Non-pigmented ciliary epithelial cell (primary cell): ENCODE results near the gene ZFPM1.
"Not testable (repeated sequence)": the region's sequence is repeated elsewhere in the genome, so short reads cannot be mapped to it uniquely, and the experiment has no call there.

ENCODE experiments used
- DNase-seq: peaks from one replicate; pipeline ENCODE4 v3.0.0-alpha.2; 2010; ENCODE audit warnings: low read depth

The ZFPM1 gene

DNA sequence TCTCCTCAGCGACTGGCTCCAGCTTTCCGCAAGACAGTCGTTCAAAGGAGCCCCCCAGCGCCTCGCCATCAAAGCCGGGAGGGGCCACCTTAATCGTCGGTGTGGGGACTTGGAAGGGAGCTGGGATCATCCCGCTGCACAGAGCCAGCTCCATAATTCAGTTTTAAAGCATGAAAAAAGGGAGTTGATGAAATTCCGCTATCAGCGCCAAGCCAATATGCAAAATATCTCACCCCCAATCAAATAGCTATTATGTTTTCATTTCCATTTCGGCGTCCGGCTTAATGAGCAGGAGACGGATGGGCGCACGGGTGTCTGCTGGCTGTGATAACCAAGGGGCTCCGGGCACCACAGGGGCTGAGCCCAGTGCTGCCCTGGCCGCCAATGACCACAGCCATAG lies 27.7 kb downstream of the ZFPM1 start:
- DNase-seq = no peak

DNA sequence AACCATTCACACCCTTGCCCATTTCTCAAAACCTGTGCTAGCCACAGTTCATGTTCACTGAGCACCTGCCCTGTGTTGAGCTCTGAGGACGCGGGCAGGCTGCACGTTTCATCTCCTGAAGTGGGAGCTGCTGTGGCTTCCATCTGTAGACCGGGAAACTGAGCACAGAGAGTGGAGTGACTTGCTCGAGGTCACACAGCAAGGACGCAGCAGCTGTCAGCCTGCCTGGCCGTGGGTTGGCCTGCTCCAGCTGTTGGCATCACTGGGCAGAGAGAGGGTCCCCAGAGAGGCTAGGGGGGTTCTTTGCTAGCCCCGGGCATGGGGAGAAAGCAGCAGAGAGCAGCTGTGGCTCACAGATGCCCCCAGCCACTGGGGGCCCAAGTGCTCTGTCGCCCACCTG lies 28.8 kb downstream of the ZFPM1 start:
- DNase-seq = no peak

DNA sequence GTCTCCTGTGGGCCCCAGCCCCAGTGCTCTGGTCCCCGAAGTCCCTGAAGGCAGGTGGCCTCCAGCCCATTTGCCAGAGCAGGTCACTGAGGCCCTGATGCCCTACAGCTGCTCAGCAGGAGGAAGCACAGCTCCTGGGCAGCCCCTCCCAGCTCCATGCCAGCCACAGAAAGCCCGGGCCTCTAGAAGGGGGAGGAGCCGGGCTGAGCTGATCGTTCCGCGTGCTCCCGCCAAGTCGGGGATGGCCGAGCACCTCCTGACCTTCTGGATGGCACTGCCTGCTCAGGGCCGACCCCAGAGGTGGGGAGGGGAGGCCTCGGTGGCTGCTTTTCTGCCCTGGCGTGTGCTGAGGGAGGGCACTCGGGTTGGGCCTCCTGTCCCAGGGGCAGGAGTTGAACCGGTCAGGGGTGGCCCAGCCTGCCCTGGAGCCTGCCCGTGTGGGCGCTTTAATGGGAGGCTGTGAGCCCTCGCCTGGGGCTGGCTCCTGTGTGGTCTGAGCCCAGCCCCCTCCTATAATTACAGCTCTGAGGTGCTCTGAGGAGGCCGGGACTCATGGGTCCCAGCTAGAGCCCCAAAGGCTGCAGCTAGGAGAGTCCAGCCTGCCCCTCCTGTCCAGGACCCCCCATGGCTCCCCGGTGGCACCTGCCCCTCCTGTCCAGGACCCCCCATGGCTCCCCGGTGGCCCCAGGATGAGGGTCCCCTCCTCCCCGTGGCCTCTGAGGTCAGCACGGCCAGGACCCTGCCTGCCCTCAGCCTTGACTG lies 29.7 kb downstream of the ZFPM1 start:
- DNase-seq = no peak

- no peak for DNase-seq
Measured at GRCh38 chr16:88483392-88483641, 30.2 kb downstream of the ZFPM1 start.

- no peak for DNase-seq
Measured at GRCh38 chr16:88484505-88485365, 31.7 kb downstream of the ZFPM1 start.

DNA sequence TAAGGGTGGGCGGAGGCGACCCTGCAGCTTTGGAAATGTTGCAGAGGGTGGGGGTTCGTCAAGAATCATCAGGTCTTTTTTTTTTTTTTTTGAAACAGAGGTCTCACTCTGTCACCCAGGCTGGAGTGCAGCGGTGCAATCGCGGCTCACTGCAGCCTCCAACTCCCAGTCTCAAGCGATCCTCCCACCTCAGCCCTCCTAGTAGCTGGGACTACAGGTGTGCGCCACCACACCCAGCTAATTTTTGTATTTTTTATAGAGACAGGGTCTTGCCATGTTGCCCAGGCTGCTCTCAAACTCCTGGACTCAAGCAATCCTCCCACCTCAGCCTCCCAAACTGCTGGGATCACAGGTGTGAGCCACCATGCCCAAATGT lies 32.3 kb downstream of the ZFPM1 start:
- not testable (repeated sequence) for DNase-seq

GRCh38 chr16:88486398-88487123 lies 33.5 kb downstream of the ZFPM1 start:
- no peak for DNase-seq

GRCh38 chr16:88487124-88487432 lies 34.0 kb downstream of the ZFPM1 start:
- DNase-seq = no peak

DNA sequence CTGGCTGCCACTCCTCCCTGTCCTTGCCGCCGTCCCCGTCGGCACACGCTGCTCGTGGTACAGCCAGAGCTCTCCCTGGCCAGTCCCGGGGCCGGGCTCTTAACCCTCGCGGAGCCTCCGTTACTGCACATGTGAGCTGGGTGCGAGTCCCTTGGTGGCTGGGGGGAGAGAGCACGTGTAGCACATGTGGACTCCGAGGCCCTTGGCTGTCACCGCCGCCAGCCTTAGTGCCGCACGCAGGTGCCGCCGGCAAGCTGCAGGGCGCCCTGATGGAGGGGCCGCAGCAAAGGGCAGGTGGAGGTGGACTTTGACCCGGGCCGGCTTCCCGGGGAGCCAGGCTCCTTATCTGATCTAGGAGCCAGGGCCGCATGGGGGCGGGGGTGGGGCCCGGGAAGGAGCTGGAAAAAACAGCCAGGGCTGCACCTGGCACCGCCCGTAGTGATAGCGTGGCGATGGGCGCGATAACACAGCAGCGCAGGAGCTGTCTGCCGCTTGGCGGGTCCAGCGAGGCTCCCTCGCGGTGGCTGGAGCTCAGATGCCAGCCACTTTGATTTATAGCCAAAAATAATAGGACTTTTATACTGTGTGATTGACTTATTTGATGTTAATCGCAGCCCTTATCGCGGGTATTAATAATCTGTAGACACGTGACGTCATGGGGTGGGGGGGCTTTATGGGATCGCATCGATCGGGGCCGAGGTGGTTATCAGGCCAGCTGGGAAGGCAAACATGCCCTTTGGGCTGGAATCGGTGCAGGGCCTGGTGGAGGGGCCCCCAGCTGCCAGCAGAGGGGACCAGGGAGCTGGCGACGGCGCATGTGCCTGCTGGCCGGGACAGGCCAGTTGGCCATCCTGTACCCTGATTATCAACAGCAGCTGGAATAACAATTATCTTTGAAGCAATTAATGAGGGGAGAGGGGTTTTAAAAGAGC lies 35.1 kb downstream of the ZFPM1 start:
- DNase-seq = no peak

DNA sequence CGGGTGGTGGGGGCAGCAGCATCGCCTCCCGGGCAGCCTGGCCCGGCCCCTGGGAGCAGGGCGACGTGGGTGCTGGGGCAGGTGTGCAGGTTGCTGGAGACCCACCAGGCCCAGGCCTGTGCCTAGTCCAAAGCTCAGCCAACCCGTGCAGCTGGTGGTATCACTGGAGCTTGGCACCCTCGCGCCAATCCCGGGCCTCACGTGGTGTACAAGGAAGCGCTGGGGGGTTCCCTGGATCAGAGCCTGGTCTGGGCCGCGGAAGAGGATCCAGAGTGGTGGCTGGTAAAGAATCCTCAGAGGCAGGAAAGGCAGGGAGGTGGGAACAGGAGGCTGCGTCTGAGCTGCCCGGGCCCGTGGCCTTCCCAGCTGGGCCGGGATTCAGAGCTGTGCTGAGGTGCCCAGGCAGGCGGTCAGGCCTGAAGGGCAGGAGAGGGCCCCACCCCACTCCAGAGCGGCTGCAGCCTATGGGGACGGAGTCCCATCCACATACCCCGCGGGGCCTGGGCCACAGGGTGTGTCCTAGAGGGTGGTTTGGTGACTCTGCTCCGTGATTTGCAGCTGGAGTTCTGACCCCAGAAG lies 36.2 kb downstream of the ZFPM1 start:
- no peak for DNase-seq

DNA sequence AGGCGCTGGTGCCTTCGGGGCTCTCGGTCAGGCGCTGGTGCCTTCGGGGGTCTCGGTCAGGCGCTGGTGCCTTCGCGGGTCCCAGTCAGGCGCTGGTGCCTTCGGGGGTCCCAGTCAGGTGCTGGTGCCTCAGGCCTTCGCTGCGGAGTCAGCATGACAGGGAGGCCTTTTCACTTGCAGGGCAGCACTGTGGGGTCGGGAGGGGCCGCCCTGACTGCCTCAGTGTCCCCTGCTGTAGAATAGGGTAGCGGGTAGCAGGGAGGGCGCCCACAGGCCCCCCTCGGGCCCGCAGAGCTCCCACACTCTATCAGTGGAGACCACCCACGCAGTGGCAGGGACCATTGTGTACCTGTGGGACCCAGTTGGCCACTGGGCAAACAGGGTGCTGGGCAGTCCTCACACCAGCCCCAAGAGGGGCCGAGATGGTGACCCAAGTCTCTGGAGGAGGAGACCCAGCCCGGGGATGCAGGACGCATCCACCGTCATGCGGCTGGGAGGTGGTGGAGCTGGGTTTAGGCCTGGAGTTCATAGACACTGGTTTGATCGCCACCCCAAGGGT lies 38.0 kb downstream of the ZFPM1 start:
- no peak for DNase-seq

- DNase-seq = no peak
Measured at GRCh38 chr16:88491560-88492310, 38.7 kb downstream of the ZFPM1 start.

GRCh38 chr16:88493879-88494278 lies 40.8 kb downstream of the ZFPM1 start:
- no peak for DNase-seq

GRCh38 chr16:88494335-88495154 lies 41.5 kb downstream of the ZFPM1 start:
- no peak for DNase-seq

DNA sequence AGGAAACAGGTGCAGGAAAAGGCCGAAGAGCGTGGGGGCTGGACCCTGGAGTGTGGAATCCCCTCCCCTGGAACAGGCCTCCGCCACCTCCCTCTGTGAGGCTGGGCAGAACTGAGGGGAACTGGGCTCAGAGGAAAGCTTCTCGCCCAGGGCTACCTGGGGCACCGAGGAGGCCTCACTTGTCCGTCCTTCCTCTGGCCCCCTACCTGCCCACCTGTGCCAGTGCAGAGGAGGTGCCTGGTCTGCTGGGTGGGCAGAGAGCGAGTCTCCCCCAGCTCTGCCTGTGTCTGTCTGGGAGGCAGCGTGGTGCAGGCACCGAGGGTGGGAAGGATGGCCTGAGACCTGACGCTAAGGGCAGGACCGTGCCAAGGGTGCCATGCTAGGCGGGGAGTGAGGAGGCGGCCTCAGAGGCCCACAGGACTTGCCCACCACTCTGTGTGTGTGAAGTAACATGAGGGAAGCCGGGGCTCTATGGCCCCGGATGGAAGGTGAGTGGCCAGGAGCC lies 42.2 kb downstream of the ZFPM1 start:
- no peak for DNase-seq

DNA sequence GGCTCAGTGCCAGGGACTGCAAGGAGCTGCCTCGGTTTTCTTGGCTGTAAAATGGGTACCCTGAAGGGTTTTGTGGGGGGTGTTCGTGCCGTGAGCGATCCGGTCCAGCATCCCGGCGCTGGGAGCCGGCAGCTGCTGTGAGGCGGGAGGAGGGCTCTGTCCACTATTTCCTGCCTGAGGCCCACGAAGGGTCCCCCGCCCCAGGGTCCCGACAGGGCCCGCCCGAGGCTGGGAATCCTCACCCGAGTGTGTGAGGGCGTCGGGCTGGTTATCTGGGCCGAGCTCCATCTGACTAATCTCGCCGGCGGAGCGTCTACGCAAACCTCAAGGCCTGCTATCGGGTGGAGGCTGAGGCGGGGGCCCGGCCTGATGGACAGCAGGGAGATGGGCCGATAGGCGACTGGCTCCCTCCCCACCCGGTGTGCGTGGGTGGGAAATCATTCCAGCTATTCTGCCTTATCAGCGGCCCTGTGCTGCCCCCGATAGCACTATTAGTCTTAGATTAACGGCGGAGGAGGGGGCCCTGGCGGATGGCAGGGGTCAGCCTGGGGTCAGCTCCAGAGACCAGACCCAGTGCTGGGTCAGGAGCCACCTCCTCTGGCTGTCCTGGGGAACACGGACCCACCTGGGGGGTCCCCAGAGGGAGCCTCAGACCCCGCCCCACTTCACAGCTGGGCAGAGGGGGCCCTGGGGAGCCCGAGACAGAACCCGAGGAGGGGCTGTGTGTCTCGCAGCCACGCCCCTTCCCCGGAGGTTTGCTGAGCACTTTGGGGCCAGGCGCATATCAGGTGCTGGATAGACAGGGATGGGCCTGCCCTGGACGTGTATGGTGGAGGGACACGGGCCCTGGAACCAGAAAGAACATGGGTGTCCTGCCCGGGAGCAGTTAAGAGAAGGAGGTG lies 44.7 kb downstream of the ZFPM1 start:
- no peak for DNase-seq

DNA sequence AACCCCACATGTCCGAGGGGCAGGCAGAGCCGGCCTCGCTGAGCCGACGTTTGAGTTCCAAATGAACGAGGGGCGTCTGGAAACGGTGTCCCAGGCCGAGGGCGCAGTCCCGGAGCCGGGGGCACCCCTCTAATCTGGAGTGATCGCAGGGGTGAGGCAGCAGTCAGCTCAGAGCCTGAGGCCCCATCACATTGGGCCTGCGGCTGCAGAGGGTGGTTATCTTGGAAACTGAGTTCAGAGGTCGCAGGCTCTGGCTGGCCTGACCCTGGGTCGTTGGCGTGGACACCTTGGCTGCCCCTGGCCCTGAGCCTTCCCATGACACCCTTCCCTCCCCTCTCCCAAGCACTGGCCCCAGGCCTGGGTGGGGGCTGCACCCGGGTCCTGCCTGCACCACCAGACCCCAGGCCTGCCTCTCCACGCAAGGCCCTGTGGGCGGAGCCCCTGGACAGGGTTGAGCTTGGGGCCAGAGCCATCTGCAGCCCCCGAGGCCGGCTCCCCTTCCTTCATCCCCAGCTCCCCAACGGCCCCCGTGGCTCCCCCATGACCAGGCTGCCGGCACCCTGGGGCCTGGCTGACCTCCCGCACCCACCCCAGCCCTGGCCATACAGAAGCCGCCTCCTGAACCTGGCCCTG lies 45.6 kb downstream of the ZFPM1 start:
- DNase-seq = no peak

- DNase-seq = no peak
Measured at GRCh38 chr16:88499292-88499691, 46.2 kb downstream of the ZFPM1 start.
